ENCODE measurements around the gene NCKAP5L. TPM values are rescaled to one million over a fixed set of nuclear protein-coding genes. Genes with fewer than 3 reads are reported as not detected.

NCKAP5L gene
- total and polyA plus RNA-seq, 9 of the 15 experiments (the other 6 are each of a cell fraction or from before 2014, with no cell fraction given): 0.01 to 14.4 (median 3.7) TPM

DNA sequence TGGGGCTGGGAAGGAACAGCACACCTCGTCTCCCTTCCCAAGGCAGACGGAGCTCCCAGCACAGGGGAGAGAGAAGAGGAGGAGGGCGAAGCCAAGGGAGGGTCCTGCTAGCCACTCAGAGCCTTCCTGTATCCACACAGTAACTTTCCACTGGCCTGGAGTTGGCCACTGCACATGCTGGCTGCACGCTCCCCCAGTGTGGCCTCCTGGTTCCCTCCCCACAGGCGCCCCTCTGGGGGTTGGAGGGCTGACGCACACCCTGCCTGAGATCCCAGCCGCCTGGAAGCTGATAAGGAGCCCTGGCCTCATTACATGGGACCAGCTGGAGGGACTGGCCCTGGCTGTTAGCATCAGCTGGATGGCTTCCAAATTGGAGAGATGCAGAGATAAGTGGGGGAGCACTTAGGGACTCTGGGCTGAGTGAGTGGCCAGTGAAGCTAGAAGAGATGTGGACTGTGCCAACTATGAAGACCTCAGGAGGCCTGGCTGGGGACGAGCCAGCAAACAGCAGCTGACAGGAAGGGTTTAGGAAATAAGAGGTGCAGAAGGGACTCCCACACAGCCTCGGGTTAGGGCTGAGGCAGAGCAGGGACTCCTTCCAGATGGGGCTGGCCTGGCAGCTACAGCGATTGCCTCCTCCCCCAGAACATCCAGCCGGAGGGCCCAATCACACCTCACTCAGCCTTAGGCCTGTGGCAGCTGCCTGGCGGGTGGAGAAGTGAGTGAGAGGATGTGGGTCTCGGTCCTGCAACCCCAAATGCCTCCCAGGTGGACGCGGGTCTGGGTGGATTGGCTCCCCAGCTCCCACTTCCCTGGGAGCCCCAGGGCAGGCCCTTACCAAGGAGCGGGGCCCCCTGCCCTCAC, 41.0 kb upstream of the NCKAP5L start (continued):
- TF ChIP-seq, protein P1, sequence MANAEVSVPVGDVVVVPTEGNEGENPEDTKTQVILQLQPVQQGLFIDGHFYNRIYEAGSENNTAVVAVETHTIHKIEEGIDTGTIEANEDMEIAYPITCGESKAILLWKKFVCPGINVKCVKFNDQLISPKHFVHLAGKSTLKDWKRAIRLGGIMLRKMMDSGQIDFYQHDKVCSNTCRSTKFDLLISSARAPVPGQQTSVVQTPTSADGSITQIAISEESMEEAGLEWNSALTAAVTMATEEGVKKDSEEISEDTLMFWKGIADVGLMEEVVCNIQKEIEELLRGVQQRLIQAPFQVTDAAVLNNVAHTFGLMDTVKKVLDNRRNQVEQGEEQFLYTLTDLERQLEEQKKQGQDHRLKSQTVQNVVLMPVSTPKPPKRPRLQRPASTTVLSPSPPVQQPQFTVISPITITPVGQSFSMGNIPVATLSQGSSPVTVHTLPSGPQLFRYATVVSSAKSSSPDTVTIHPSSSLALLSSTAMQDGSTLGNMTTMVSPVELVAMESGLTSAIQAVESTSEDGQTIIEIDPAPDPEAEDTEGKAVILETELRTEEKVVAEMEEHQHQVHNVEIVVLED (CRISPR knock-in tag; IDR thresholded peaks at IDR 0.05): peak; percentile 57
- TF ChIP-seq ZNF263 (CRISPR knock-in tag; IDR thresholded peaks at IDR 0.05; ENCODE audit: borderline replicate concordance) (peak; percentile 92), NR2F6 (CRISPR knock-in tag; IDR thresholded peaks at IDR 0.05) (no peak), RNF2 (IDR thresholded peaks at IDR 0.05) (peak; percentile 96), ZBTB17 (CRISPR knock-in tag; IDR thresholded peaks at IDR 0.05) (peak; percentile 75), HLTF (IDR thresholded peaks at IDR 0.05) (0 out of 2 replicates have a peak, but pooled peaks have one; percentile 66), TFAP4 (CRISPR knock-in tag; IDR thresholded peaks at IDR 0.05; ENCODE audit: borderline replicate concordance) (peak; percentile 100), NR3C1 (CRISPR knock-in tag; IDR thresholded peaks at IDR 0.05) (no peak), JUNB (CRISPR knock-in tag; conservative IDR thresholded peaks at IDR 0.05) (0 out of 2 replicates have a peak, but pooled peaks have one; percentile 40), ZBTB33 (CRISPR knock-in tag; IDR thresholded peaks at IDR 0.05) (peak; percentile 61), TCF15 (CRISPR knock-in tag; IDR thresholded peaks at IDR 0.05) (0 out of 2 replicates have a peak, but pooled peaks have one; percentile 40), ZHX1 (conservative IDR thresholded peaks at IDR 0.05; ENCODE audit: low read length) (0 out of 2 replicates have a peak, but pooled peaks have one; percentile 37), PHF8 (IDR thresholded peaks at IDR 0.05; ENCODE audit: borderline replicate concordance, low read length) (peak; percentile 29; the same call in 1 of the 2 replicates), ZNF766 (CRISPR knock-in tag; conservative IDR thresholded peaks at IDR 0.05) (peak; percentile 87), THAP7 (CRISPR knock-in tag; IDR thresholded peaks at IDR 0.05) (no peak), NFRKB (IDR thresholded peaks at IDR 0.05; ENCODE audit: low read depth) (no peak)
- TF ChIP-seq, protein P2, sequence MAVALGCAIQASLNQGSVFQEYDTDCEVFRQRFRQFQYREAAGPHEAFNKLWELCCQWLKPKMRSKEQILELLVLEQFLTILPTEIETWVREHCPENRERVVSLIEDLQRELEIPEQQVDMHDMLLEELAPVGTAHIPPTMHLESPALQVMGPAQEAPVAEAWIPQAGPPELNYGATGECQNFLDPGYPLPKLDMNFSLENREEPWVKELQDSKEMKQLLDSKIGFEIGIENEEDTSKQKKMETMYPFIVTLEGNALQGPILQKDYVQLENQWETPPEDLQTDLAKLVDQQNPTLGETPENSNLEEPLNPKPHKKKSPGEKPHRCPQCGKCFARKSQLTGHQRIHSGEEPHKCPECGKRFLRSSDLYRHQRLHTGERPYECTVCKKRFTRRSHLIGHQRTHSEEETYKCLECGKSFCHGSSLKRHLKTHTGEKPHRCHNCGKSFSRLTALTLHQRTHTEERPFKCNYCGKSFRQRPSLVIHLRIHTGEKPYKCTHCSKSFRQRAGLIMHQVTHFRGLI (CRISPR knock-in tag; IDR thresholded peaks at IDR 0.05): peak; percentile 71

Data from K562 (cell line).